Fibroblast of skin of abdomen (primary cell): ENCODE data around the gene PNMA1. TPM values are rescaled to one million over a fixed set of nuclear protein-coding genes. Genes with fewer than 3 reads are reported as not detected.

Experiments
- DNase-seq: peaks from one replicate; pipeline ENCODE4 v3.0.0-alpha.2; 2013
- polyA plus RNA-seq, 2 experiments: library from polyadenylated mRNA; unstranded; fragments of 120-200 nt; gene quantifications; one replicate each; pipeline ENCODE4 v1.2.1, GENCODE V29; 2013; ENCODE audit not compliant: insufficient read length in 2 of 2

PNMA1 gene
- 43.3 TPM for polyA plus RNA-seq (2013, experiment 1 of 2; ENCODE audit: insufficient read length)
- polyA plus RNA-seq (2013, experiment 2 of 2; ENCODE audit: insufficient read length): 44.7 TPM

GRCh38 chr14:73713803-73714655, at the start of gene PNMA1:
Gene PNMA1 (minus strand): TSS chr14:73714384. CDS start chr14:73713639, 745 bp downstream.
- peak; percentile 85 for DNase-seq

- no peak for DNase-seq
Observed at GRCh38 chr14:73763396-73763795, 49.2 kb upstream of the PNMA1 start.

- DNase-seq: no peak
Observed at GRCh38 chr14:73762375-73762822, 48.2 kb upstream of the PNMA1 start.

- no peak for DNase-seq
Observed at GRCh38 chr14:73761618-73762355, 47.6 kb upstream of the PNMA1 start.

GRCh38 chr14:73760598-73761586, 46.7 kb upstream of the PNMA1 start:
- DNase-seq: no peak

GRCh38 chr14:73759714-73760597, 45.8 kb upstream of the PNMA1 start:
- DNase-seq: peak; percentile 99

GRCh38 chr14:73759183-73759713, 45.1 kb upstream of the PNMA1 start:
- DNase-seq: peak; percentile 66

GRCh38 chr14:73758392-73759182, 44.4 kb upstream of the PNMA1 start:
- DNase-seq: peak; percentile 55

GRCh38 chr14:73757876-73758391, 43.8 kb upstream of the PNMA1 start:
- DNase-seq: no peak

GRCh38 chr14:73757381-73757780, 43.2 kb upstream of the PNMA1 start:
- no peak for DNase-seq

GRCh38 chr14:73755434-73756014, 41.3 kb upstream of the PNMA1 start:
- no peak for DNase-seq

- DNase-seq: peak; percentile 66
Observed at GRCh38 chr14:73754911-73755360, 40.8 kb upstream of the PNMA1 start.

GRCh38 chr14:73753887-73754795, 40.0 kb upstream of the PNMA1 start:
- DNase-seq: no peak

GRCh38 chr14:73753124-73753886, 39.1 kb upstream of the PNMA1 start:
- no peak for DNase-seq

- DNase-seq: peak; percentile 60
Observed at GRCh38 chr14:73752297-73752992, 38.3 kb upstream of the PNMA1 start.

GRCh38 chr14:73751157-73751691, 37.0 kb upstream of the PNMA1 start:
- DNase-seq: no peak
